ENCODE measurements around the gene TAOK1. TPM values are rescaled to one million over a fixed set of nuclear protein-coding genes. Genes with fewer than 3 reads are reported as not detected.
"Not testable (repeated sequence)": the region's sequence is repeated elsewhere in the genome, so short reads cannot be mapped to it uniquely, and the experiment has no call there.

TAOK1 gene
- polyA plus RNA-seq, 2 of the 4 experiments (the other 2 are of a cell fraction), result 18.2 to 46.7 TPM

- POLR2A ChIA-PET, result interaction anchor here (0.6 to 1.4 kb wide), 2 partner anchors 51 to 165 kb away, joined by 3 to 4 read pairs; partner anchors contain the start of genes MYO18A and NUFIP2
- Histone ChIP-seq H3K4me2 (no peak overlapping the region), H3K27ac (no peak overlapping the region), H3K4me1 (no peaks in the 10 kb centered on the region), H3K4me3 (no peak overlapping the region), H3K9me3 (no peaks in the 10 kb centered on the region)
- DNase-seq (ENCODE audit: low read depth in 1 of 2, low spot score in 1 of 2), result no peak
- FAIRE-seq, result no peak
- CTCF ChIA-PET, result interaction anchor here (0.7 to 17.6 kb wide), 6 partner anchors 9 to 234 kb away, joined by 3 to 158 read pairs (median 4); no protein-coding TSS in a partner anchor
- 14% methylated on average over 3 of the region's 3 CpGs for WGBS (ENCODE audit: missing lambda C conversion rate)
- no peak for TF ChIP-seq SMC3 (IDR thresholded peaks at IDR 0.05)
- no peak for TF ChIP-seq HOXB13 (CRISPR knock-in tag; IDR thresholded peaks at IDR 0.05; ENCODE audit: low read depth)
- TF ChIP-seq EHF (CRISPR knock-in tag; IDR thresholded peaks at IDR 0.05), result no peak
- no peak for TF ChIP-seq CTCF (IDR thresholded peaks at IDR 0.05)
- TF ChIP-seq HDAC2 (IDR thresholded peaks at IDR 0.05), result no peak
- ATAC-seq, result no peak
Observed at GRCh38 chr17:29345066-29345465, 45.1 kb upstream of the TAOK1 start.

GRCh38 chr17:29345470-29345869 lies 44.7 kb upstream of the TAOK1 start:
- ChIA-PET POLR2A (interaction anchor here (0.6 kb wide), 1 partner anchor 165 kb away, joined by 3 read pairs; the partner anchor contains the start of gene MYO18A), CTCF (interaction anchor here (0.7 to 17.6 kb wide), 5 partner anchors 9 to 94 kb away, joined by 3 to 158 read pairs (median 5); no protein-coding TSS in a partner anchor)
- DNase-seq (ENCODE audit: low read depth in 1 of 2, low spot score in 1 of 2); H3K27ac ChIP-seq; H3K4me3 ChIP-seq; H3K9me3 ChIP-seq; H3K4me2 ChIP-seq; ATAC-seq; H3K4me1 ChIP-seq; FAIRE-seq: not testable (repeated sequence)
- WGBS (ENCODE audit: missing lambda C conversion rate), result 78% methylated on average over 11 of the region's 11 CpGs

- H3K4me1 ChIP-seq, result no peaks in the 10 kb centered on the region
- no peak for DNase-seq (ENCODE audit: low read depth in 1 of 2, low spot score in 1 of 2)
- no peak overlapping the region for H3K27ac ChIP-seq
- ChIA-PET CTCF (interaction anchor here (0.6 to 17.6 kb wide), 3 partner anchors 10 to 21 kb away, joined by 3 to 158 read pairs (median 5); no protein-coding TSS in a partner anchor), POLR2A (no interaction called here)
- TF ChIP-seq BHLHE40 (IDR thresholded peaks at IDR 0.05; ENCODE audit: low read depth, low read length) (no peak), PHF8 (IDR thresholded peaks at IDR 0.05; ENCODE audit: borderline replicate concordance, low read depth) (no peak), ATOH8 (CRISPR knock-in tag; IDR thresholded peaks at IDR 0.05; ENCODE audit: low read depth) (no peak), NR3C1 (IDR thresholded peaks at IDR 0.05) (no peak), POLR2AphosphoS2 (conservative IDR thresholded peaks at IDR 0.05; ENCODE audit: low read length) (no peak), HMGXB4 (CRISPR knock-in tag; IDR thresholded peaks at IDR 0.05; ENCODE audit: borderline replicate concordance) (no peak), RARB (CRISPR knock-in tag; IDR thresholded peaks at IDR 0.05) (no peak)
- H3K4me2 ChIP-seq, result no peak overlapping the region
- H3K9me3 ChIP-seq, result no peaks in the 10 kb centered on the region
- 92% methylated on average over 6 of the region's 6 CpGs for WGBS (ENCODE audit: missing lambda C conversion rate)
- H3K4me3 ChIP-seq, result no peak overlapping the region
- FAIRE-seq, result no peak
- no peak for ATAC-seq
Observed at GRCh38 chr17:29346462-29346861, 43.7 kb upstream of the TAOK1 start.

- no peaks in the 10 kb centered on the region for H3K9me3 ChIP-seq
- ChIA-PET POLR2A (interaction anchor here (0.7 to 2.2 kb wide), 2 partner anchors 54 to 404 kb away, joined by 9 to 10 read pairs; partner anchors contain the start of gene NUFIP2), CTCF (interaction anchor here (0.7 to 17.6 kb wide), 5 partner anchors 9 to 265 kb away, joined by 3 to 158 read pairs (median 3); no protein-coding TSS in a partner anchor)
- no peak overlapping the region for H3K4me2 ChIP-seq
- peak; percentile 49 for FAIRE-seq
- TF ChIP-seq CEBPB (IDR thresholded peaks at IDR 0.05) (peak in 1 of 2 experiments; percentile 50; a peak in 2 of 4 replicates), MAZ (IDR thresholded peaks at IDR 0.05; ENCODE audit: borderline replicate concordance, low read depth, low read length) (no peak)
- 79% methylated on average over 3 of the region's 3 CpGs for whole genome bisulfite sequencing (ENCODE audit: missing lambda C conversion rate)
- no peaks in the 10 kb centered on the region for H3K4me1 ChIP-seq
- no peak for DNase-seq (ENCODE audit: low read depth in 1 of 2, low spot score in 1 of 2)
- ATAC-seq, result no peak
- no peak overlapping the region for H3K4me3 ChIP-seq
- no peak overlapping the region for H3K27ac ChIP-seq
Observed at GRCh38 chr17:29347831-29348629, 42.1 kb upstream of the TAOK1 start.
